ENCODE results near the gene DEPP1. TPM values are rescaled to one million over a fixed set of nuclear protein-coding genes. Genes with fewer than 3 reads are reported as not detected.

Gene DEPP1
- total and polyA plus RNA-seq, 2 of the 13 experiments (the other 11 are each of a cell fraction or from before 2014, with no cell fraction given), result 14.8 to 270 TPM

DNA sequence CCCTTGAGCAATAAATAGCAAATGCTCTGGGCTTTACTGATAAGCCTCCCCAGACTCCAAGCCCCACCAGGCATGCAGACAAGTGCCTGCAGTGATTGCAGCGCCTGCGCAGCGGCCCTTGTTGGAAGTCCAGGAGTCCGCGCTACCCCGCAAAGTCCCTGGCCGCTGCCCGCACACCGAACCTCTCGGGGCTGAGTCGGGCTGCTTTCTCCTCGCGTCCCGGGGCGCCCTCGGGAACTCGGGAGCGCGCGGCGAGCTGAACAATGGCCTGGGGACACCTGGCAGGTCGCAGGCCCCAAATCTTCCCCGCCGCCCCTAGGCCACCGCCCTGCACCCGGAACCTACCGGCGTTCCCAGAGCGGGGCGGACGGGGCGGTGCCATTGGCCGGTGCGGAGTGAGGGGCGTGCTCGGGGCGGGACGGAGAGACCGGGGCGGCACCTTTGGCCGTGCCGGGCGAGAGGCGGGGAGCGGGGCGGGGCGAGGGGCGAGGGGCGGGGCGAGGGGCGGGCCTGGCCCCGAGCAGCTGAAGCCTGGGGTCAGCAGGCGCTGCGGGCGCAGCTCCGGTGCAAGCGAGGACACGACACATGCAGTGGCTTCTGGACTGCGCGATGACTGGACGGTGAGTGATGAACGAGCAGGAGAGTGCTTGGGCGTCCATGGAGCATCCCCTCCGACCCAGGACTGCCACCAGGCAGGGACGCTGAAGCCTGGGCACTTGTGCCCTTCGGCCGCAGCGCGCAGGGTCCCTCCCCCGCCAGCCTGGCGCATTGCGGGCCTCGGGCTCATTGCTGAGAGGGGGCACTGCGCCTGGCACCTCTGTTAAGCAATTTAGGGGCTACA lies 19.1 kb downstream of the DEPP1 start, which contains the start of gene RASSF4 (continued):
- TF ChIP-seq, protein P1, sequence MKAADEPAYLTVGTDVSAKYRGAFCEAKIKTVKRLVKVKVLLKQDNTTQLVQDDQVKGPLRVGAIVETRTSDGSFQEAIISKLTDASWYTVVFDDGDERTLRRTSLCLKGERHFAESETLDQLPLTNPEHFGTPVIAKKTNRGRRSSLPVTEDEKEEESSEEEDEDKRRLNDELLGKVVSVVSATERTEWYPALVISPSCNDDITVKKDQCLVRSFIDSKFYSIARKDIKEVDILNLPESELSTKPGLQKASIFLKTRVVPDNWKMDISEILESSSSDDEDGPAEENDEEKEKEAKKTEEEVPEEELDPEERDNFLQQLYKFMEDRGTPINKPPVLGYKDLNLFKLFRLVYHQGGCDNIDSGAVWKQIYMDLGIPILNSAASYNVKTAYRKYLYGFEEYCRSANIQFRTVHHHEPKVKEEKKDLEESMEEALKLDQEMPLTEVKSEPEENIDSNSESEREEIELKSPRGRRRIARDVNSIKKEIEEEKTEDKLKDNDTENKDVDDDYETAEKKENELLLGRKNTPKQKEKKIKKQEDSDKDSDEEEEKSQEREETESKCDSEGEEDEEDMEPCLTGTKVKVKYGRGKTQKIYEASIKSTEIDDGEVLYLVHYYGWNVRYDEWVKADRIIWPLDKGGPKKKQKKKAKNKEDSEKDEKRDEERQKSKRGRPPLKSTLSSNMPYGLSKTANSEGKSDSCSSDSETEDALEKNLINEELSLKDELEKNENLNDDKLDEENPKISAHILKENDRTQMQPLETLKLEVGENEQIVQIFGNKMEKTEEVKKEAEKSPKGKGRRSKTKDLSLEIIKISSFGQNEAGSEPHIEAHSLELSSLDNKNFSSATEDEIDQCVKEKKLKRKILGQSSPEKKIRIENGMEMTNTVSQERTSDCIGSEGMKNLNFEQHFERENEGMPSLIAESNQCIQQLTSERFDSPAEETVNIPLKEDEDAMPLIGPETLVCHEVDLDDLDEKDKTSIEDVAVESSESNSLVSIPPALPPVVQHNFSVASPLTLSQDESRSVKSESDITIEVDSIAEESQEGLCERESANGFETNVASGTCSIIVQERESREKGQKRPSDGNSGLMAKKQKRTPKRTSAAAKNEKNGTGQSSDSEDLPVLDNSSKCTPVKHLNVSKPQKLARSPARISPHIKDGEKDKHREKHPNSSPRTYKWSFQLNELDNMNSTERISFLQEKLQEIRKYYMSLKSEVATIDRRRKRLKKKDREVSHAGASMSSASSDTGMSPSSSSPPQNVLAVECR (CRISPR knock-in tag; IDR thresholded peaks at IDR 0.05; ENCODE audit: borderline replicate concordance), result peak; percentile 85
- TF ChIP-seq HMG20B (CRISPR knock-in tag; conservative IDR thresholded peaks at IDR 0.05) (peak; percentile 75), ZNF251 (CRISPR knock-in tag; IDR thresholded peaks at IDR 0.05) (no peak), ZNF317 (CRISPR knock-in tag; IDR thresholded peaks at IDR 0.05) (peak; percentile 53; the same call in 1 of the 2 replicates), ARNT2 (CRISPR knock-in tag; IDR thresholded peaks at IDR 0.05; ENCODE audit: low read depth) (peak; percentile 73), SP4 (CRISPR knock-in tag; IDR thresholded peaks at IDR 0.05) (peak; percentile 92), ELF1 (CRISPR knock-in tag; IDR thresholded peaks at IDR 0.05) (peak; percentile 90), MXI1 (IDR thresholded peaks at IDR 0.05; ENCODE audit: borderline replicate concordance, low read depth, low read length) (peak; percentile 58; the same call in 1 of the 3 replicates), ZNF180 (CRISPR knock-in tag; IDR thresholded peaks at IDR 0.05; ENCODE audit: borderline replicate concordance, low read depth) (peak; percentile 25; the same call in 1 of the 2 replicates), CBFB (CRISPR knock-in tag; IDR thresholded peaks at IDR 0.05) (peak; percentile 39; the same call in 1 of the 2 replicates), NONO (IDR thresholded peaks at IDR 0.05) (no peak), NONO (CRISPR knock-in tag; conservative IDR thresholded peaks at IDR 0.05) (peak; percentile 72), RBFOX2 (IDR thresholded peaks at IDR 0.05; ENCODE audit: low read depth, low read length) (peak; percentile 97), ZNF543 (CRISPR knock-in tag; IDR thresholded peaks at IDR 0.05) (peak; percentile 51; the same call in 1 of the 2 replicates), KAT8 (CRISPR knock-in tag; IDR thresholded peaks at IDR 0.05) (peak; percentile 88), ONECUT2 (CRISPR knock-in tag; IDR thresholded peaks at IDR 0.05) (no peak)
- TF ChIP-seq, protein P2, sequence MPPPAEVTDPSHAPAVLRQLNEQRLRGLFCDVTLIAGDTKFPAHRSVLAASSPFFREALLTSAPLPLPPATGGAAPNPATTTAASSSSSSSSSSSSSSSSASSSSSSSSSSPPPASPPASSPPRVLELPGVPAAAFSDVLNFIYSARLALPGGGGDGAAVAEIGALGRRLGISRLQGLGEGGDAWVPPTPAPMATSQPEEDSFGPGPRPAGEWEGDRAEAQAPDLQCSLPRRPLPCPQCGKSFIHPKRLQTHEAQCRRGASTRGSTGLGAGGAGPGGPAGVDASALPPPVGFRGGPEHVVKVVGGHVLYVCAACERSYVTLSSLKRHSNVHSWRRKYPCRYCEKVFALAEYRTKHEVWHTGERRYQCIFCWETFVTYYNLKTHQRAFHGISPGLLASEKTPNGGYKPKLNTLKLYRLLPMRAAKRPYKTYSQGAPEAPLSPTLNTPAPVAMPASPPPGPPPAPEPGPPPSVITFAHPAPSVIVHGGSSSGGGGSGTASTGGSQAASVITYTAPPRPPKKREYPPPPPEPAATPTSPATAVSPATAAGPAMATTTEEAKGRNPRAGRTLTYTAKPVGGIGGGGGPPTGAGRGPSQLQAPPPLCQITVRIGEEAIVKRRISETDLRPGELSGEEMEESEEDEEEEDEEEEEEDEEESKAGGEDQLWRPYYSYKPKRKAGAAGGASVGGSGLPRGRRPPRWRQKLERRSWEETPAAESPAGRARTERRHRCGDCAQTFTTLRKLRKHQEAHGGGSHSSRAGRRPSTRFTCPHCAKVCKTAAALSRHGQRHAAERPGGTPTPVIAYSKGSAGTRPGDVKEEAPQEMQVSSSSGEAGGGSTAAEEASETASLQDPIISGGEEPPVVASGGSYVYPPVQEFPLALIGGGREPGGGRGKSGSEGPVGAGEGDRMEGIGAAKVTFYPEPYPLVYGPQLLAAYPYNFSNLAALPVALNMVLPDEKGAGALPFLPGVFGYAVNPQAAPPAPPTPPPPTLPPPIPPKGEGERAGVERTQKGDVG (CRISPR knock-in tag; IDR thresholded peaks at IDR 0.05; ENCODE audit: borderline replicate concordance), result 0 out of 2 replicates have a peak, but pooled peaks have one; percentile 42
- TF ChIP-seq, protein P3, sequence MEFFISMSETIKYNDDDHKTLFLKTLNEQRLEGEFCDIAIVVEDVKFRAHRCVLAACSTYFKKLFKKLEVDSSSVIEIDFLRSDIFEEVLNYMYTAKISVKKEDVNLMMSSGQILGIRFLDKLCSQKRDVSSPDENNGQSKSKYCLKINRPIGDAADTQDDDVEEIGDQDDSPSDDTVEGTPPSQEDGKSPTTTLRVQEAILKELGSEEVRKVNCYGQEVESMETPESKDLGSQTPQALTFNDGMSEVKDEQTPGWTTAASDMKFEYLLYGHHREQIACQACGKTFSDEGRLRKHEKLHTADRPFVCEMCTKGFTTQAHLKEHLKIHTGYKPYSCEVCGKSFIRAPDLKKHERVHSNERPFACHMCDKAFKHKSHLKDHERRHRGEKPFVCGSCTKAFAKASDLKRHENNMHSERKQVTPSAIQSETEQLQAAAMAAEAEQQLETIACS (CRISPR knock-in tag; IDR thresholded peaks at IDR 0.05), result peak; percentile 50; the same call in 1 of the 2 replicates
- TF ChIP-seq, protein P4, sequence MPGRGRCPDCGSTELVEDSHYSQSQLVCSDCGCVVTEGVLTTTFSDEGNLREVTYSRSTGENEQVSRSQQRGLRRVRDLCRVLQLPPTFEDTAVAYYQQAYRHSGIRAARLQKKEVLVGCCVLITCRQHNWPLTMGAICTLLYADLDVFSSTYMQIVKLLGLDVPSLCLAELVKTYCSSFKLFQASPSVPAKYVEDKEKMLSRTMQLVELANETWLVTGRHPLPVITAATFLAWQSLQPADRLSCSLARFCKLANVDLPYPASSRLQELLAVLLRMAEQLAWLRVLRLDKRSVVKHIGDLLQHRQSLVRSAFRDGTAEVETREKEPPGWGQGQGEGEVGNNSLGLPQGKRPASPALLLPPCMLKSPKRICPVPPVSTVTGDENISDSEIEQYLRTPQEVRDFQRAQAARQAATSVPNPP (CRISPR knock-in tag; IDR thresholded peaks at IDR 0.05), result no peak
